SKM-1 treated with dmso at 0.1 percent for 144 hours (cell line): ENCODE results near the gene INSM2.

Experiments used
- DNase-seq: peaks from one replicate; lab custom pipeline; 2025; ENCODE audit not compliant: unreplicated experiment; lab: John Stamatoyannopoulos, UW

The INSM2 gene, protein sequence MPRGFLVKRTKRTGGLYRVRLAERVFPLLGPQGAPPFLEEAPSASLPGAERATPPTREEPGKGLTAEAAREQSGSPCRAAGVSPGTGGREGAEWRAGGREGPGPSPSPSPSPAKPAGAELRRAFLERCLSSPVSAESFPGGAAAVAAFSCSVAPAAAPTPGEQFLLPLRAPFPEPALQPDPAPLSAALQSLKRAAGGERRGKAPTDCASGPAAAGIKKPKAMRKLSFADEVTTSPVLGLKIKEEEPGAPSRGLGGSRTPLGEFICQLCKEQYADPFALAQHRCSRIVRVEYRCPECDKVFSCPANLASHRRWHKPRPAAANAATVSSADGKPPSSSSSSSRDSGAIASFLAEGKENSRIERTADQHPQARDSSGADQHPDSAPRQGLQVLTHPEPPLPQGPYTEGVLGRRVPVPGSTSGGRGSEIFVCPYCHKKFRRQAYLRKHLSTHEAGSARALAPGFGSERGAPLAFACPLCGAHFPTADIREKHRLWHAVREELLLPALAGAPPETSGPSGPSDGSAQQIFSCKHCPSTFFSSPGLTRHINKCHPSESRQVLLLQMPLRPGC

GRCh38 chr14:35533357-35534207 lies at the start of gene INSM2:
INSM2 (plus strand) TSS chr14:35534164; CDS start chr14:35534253, 89 bp downstream.
- DNase-seq, result no peak

GRCh38 chr14:35492569-35493014 lies 41.4 kb upstream of the INSM2 start:
- DNase-seq, result no peak

- no peak for DNase-seq
Measured at GRCh38 chr14:35495278-35495677, 38.7 kb upstream of the INSM2 start.

DNA sequence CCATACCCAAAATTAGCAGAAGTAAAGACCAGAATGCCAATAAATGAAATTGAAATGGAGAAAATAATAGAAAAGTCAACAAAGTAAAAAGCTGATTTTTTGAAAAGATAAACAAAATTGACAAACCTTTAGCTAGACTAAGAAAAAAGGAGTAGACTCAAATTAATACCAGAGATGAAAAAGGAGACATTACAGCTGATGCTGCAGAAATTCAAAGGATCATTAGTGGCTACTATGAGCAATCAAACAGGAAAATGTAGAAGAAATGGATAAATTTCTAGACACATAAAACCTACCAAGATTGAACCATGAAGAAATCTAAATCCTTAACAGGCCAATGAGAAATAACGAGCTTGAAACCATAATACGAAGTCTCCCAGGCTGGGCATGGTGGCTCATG lies 34.8 kb upstream of the INSM2 start:
- DNase-seq, result no peak

DNA sequence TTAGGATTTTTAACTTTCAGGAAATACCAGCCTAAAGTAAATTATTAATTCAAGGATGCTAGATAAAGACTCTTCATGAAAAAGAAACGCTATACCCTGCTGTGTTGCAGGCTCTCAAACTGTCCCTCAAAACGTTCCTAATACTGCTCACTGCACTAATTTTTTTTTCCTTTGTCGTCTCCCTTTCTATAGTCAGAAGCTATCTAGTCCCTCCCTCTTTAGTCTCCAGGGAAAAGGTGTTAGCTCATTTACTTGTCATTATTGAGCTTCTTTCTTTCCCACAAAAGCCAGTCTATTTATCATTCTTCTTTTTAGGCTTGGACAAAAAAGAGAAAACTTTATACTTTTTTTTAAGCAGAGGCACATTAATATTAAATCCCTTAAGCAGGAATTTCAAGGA lies 30.3 kb upstream of the INSM2 start:
- DNase-seq, result no peak

- DNase-seq, result no peak
Measured at GRCh38 chr14:35504260-35504659, 29.7 kb upstream of the INSM2 start.

- no peak for DNase-seq
Measured at GRCh38 chr14:35506461-35506860, 27.5 kb upstream of the INSM2 start.

GRCh38 chr14:35506927-35507326 lies 27.0 kb upstream of the INSM2 start:
- DNase-seq, result no peak

DNA sequence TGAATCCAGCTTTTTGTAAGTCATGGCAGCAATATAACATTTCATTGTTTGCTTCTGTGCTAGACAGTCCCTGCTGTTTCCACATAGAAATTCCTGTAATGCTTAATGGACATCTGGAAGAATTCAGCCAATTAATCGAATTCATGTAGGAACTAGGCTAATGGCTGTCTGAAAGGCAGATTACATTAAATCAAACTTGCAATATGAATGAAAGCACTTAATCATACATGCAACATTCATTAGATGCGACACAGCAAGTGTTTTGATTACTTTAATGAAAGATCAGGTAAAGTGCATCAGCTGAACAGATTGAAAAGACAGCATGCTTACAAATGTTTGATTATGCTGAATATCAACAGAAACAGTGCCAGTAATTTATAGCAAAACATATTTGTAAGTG lies 24.1 kb upstream of the INSM2 start:
- no peak for DNase-seq

- DNase-seq, result no peak
Measured at GRCh38 chr14:35512765-35513164, 21.2 kb upstream of the INSM2 start.

DNA sequence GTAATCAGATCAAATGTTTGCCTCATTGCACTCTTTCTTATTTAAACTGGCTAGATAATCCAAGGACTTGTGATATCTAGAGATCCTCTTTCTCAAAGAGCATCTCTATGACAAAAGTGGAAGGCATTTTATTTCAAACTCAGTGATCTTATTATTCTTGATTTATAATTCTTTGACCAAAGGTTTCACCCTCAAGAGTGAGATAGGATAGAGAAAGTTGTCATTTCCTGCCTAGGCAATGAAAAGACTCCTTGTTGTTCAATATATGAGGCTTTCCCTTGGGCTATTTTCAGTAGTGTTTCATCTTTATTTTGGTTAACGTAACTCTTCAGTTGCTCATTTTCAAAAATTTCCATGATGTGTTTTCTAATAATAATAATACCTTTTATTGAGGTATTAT lies 18.0 kb upstream of the INSM2 start:
- no peak for DNase-seq

DNA sequence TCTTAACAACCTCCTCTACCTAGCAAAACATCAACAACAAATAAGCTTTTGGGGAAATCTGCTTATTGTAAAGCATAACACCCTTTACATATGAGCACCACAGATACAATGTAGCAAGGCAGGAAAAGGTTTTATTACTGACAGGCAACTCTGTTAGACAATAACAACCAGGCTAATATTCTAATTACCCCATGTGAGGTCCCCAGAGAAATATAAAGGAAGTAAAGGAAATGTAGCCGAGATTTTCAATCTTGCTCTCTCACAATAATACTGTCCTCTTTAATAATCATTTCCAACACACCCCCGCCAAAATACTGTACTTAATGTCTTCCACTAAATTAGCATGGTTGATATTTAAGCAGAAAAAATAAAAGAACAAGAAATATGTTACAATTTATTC lies 14.0 kb upstream of the INSM2 start:
- DNase-seq, result no peak

DNA sequence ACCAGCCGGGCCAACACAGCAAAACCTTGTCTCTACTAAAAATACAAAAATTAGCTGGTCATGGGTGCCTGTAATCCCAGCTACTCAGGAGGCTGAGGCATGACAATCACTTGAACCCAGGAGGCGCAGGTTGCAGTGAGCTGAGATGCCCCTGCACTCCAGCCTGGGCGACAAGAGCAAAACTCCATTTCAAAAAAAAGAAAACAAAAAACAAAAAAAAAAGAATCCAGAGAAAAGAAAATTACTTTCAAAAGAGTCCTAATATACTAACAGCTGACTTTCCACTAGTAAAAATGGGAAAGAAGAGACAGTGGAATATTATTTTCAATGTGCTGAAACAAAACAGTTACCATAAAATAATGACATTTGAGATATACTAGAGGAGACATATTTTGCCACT lies 8.3 kb upstream of the INSM2 start:
- DNase-seq, result no peak

- DNase-seq, result no peak
Measured at GRCh38 chr14:35526962-35527361, 7.0 kb upstream of the INSM2 start.

GRCh38 chr14:35531960-35532747 lies 1.8 kb upstream of the INSM2 start:
- DNase-seq, result no peak

DNA sequence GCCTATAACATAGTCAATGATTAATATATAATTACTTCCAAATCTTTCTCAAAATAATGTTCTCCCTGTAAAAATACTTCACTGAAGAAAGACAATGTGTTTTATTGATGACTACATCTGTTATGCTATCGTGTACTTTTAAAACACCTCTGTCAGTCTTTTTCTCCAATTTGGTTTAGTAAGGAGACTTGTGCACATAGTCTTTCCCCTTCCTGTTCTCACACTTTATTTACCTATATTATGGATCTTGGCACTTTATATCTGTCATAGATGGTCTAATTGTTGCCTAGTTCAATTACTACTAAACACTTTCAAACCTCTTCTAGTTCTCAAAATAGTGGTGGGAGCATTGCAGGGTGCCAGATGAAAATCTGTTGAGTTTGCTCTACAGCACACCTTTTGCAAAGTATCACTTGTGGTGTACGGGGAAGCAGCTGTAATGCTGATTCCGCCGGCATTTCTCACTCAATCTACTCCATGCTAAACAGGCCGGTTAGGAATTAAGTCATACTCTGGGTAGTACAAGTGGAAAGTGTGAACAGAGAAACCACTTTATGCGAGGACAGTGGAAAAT lies 1.1 kb upstream of the INSM2 start:
- no peak for DNase-seq

DNA sequence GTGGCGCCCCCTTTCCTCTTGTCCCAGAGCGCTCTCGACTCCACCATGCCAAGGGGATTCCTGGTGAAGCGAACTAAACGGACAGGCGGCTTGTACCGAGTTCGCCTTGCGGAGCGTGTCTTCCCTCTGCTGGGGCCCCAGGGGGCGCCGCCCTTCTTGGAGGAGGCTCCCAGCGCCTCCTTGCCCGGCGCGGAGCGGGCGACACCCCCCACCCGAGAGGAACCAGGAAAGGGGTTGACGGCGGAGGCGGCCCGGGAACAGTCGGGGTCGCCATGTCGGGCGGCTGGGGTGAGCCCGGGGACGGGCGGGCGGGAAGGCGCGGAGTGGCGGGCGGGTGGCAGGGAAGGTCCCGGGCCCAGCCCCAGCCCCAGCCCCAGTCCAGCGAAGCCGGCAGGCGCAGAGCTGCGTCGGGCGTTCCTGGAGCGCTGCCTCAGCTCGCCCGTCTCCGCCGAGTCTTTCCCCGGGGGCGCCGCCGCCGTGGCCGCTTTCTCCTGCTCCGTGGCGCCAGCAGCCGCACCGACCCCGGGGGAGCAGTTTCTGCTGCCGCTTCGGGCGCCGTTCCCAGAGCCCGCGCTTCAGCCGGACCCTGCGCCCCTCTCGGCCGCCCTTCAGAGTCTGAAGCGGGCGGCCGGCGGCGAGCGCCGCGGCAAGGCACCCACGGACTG lies 376 bp downstream of the INSM2 start:
- no peak for DNase-seq

DNA sequence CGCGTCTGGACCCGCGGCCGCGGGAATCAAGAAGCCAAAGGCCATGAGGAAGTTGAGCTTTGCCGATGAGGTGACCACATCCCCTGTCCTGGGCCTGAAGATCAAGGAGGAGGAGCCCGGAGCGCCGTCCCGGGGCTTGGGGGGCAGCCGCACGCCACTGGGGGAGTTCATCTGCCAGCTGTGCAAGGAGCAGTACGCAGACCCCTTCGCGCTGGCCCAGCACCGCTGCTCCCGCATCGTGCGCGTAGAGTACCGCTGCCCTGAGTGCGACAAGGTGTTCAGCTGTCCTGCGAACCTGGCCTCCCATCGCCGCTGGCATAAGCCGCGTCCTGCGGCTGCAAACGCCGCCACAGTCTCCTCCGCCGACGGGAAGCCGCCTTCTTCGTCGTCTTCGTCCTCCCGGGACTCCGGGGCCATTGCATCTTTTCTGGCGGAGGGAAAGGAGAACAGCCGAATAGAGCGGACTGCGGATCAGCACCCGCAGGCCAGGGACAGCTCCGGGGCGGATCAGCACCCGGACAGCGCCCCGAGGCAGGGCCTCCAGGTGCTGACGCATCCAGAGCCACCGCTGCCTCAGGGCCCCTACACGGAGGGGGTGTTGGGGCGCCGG lies 1.0 kb downstream of the INSM2 start:
- DNase-seq, result no peak

DNA sequence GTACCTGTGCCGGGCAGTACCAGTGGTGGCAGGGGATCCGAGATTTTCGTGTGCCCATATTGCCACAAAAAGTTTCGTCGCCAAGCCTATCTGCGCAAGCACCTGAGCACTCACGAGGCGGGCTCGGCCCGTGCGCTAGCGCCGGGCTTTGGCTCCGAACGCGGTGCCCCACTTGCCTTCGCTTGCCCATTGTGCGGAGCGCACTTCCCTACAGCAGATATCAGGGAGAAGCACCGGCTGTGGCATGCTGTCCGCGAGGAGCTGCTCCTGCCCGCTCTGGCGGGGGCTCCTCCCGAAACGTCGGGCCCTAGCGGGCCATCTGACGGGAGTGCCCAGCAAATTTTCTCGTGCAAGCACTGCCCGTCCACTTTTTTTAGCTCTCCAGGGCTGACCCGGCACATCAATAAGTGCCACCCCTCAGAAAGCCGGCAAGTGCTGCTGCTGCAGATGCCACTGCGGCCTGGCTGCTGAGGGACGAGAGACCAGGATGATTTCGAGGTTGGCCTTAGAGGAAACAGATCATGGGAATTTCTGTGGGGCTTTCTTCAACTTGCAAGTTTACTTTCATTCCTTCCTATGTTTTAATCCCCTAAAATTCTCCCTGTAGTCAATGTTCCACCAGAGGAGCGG lies 1.6 kb downstream of the INSM2 start:
- DNase-seq, result no peak
